ENCODE measurements around the gene DES.
A peak's percentile ranks its signal among the peaks of the same experiment; 100 is the strongest.

The DES gene

DNA sequence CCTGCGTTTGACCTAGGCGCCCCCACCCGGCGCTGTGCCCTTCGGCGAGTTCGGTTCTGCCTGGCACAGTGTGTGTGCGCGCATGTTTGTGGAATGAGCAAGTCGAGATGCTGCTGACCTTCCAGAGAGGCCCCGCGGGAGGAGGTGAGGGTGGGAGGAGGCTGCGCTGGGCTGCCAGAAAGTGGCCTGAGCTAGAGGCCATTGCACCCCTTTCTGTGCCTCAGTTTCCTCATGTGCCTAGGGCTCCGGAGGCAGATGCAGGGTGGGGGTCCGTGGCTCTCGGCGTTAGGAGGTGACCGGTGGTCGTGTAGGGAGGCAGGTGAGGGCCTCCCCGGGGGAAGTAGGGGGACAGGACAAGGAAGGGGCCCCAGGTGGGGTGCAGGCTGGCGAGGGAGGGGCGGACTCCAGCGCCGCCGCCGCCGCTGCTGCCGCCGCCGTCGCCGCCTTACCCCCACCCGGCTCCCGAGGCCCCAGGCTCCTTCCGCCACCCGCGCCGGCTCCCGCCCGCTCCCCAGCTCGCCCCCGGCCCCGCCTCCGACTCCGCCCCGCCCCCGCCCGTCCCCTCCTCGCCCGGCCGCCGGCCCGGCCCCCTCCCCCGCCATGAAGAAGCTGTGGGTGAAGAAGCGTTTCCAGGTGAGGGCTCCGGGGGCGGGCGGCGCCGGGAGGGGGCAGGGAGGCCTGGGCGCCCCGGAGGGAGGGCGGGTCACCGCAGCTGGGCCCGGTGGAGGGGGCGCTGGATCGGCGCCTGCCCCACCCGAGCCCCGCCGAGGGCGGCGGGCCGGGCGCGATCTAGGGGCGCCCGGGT lies 23.5 kb downstream of the DES start:
- peak; percentile 29 for DNase-seq

DNA sequence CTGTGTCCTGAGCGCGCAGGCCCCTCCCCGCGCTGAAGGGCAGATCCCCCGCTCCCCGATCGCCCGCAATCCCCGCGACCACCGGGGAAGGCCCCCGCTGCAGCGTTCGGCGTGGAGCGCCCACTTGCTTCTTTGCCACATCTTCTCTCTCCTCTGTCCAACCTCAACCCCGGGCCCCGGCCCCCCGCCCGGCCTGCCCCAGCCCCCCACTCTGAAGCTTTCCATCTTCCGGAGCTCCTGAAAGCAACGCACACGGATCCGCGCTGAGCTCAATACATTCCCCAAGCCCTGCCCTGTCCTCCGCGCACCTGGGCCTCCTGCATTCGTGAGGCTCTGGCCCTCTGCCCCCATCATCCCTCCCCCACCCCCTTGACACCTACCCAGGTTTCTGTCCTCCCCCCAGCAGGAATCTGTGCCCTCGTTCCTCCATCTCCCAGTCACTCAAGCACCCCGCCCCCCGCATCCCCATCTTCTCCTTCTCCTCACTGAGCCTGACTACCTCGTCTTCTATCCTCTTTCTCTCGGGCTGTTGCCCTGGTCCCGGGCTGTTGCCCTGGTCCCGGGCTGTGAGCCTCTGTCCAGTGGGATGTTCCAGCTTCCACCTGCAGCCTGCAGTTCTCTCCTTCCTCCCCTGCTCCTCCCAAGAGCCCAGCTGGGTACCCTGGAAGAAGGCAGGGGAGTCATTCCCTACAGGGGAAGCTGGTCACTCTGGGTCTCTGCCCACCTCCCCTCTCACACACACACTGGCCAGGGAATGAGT lies 24.3 kb downstream of the DES start:
- no peak for DNase-seq

DNA sequence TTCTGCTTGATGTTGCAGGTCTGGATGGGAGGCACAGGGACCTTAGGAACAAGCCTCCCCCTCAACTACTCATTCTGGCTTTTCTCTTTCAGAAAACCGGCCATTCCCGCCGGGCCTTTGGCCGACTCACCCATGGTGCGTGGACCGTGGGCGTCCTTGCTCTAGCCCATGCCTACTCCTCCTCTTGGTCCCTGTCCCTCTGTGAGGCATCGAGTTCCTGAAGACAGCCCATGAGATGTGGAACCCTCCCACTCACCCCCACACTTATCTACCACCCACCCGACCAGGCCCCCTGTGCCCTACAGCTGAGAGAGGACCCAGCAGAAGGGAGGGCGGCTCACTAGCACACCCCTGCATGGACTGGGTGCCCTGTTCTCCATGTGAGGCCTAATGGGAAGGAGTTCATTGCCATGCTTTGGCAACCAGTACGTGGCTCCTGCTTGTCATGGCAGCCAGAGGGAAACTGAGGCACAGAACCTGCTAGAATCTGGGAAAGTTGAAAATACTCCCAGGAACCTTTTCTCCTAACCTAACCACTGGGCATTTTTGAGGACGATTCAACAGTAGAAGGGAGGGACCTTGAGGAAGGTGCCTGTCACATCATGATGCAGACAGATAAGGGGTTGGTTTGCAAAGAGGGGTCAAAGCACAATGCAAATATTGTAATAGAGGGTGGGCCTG lies 25.0 kb downstream of the DES start:
- no peak for DNase-seq

DNA sequence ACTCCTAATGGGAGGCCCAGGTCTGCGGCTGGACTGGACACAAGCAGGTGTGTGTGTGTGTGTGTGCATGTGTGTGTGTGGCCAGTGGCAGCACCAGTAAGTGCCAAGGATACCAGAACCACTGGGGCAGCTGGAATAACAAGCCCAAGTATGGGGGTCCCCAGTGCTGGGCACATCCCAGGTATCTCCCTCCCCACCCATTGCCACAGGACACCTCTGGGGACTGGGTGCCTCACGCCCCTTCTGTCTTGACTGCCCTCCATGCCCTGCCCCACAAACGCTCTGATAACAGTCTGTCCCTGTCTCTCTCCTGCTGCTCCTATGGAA lies 25.5 kb downstream of the DES start:
- DNase-seq: no peak

DNA sequence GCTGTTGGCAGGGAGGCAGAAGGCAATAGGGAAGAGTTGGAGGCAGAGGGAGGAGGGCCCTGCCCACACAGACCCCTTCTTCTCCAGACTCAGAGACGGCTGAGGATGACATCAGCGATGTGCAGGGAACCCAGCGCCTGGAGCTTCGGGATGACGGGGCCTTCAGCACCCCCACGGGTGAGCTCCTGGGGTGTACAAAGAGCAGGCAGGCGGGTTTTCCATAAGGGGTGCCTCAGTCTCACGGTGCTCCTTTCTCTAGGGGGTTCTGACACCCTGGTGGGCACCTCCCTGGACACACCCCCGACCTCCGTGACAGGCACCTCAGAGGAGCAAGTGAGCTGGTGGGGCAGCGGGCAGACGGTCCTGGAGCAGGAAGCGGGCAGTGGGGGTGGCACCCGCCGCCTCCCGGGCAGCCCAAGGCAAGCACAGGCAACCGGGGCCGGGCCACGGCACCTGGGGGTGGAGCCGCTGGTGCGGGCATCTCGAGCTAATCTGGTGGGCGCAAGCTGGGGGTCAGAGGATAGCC lies 26.5 kb downstream of the DES start:
- DNase-seq: no peak

DNA sequence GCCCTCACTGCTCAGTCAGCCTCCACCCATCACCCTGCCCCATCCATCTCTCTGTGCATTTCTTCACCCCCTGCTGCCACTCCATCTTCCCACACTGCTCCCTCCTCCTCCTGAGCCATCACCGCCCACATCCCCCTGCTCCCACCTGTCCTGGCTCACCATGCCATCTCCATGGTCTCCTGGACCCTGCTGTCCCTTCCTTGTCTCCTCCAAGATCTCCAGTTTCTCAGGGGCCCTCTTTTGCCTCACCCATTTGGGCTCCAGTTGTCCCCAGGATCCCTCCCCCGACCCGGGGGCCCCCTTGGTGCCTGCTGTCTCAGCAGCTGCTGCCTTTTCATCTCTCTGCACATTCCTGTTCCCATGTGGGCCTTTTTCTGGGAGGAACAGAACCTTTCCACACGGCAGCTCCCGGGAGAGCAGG lies 27.1 kb downstream of the DES start:
- DNase-seq: no peak

DNA sequence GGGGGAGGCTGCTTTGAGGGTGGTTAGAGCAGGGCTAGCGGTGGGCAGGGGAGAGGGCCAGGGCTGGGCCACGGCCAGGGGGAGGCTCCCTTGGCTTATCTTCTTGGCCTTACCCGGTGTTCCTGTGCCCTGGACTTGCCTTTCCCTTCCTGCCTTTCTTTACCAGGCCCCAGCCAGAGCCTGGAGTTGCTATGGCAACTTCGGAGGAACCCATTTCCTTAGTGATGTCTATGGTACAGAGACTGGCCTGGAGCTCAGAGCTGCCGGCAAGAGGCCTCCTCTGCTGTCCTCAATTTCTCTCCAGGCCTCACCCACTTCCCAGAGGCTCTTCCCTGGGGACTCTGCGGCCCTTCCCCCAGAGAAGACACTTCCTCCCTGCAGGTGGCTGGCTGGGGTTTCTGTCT lies 27.9 kb downstream of the DES start:
- DNase-seq: no peak

DNA sequence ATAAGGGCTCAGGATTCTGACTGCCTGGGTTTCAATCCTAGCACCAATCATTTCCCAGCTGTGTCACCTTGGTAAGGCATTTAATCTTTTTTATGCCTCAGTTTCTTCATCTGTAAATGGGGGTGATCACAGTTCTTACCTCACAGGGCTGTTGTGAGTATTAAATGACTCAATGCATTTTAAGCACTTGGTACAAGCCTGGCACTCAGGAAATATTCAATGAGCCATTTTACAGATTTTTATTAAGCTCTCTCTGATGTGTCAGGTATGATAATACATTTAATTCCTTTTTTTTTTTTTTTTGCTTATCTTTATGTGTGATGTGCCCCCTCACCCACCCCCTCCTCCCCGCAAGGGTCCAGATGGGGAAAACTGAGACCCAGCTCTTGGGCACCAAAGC lies 28.5 kb downstream of the DES start:
- no peak for DNase-seq

DNA sequence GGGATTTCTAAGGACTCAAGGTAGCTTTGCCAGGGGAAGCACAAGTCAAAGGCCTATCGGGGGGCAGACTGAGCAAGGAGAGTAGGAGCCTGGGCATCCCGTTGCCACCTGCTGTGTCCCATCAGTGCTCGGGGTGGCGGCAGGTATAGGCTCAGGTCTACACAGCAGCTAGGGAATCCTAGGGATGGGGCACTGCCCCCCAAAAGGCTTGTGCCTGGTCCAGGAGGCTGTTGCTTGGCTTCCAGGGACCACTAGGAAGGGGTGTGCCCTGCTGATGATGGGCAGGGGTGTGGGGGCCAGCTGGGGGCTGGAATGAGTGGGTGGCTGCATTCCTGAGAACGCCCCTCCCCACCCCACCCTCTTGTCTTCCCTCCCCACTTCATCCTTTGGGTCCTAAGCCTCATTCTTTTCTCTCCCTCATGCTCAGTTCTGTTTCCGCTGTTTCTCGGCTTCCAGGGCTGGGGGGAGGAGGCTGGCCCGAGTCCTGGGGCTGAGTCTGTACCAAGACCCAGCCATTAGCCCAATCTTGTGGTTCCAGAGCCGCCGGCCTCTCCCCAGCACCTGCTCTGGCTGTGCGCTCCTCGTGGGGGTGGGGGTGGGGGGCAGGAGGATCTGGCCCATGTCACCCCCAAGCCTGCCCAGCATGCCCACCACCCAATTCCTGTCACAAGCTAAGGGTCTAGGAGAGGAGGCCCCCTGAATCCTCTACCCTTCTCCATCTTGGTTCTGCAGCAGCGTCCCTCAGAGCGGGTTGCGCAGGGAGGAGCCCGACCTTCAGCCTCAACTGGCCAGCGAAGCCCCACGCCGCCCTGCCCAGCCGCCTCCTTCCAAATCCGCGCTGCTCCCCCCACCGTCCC lies 29.3 kb downstream of the DES start:
- no peak for DNase-seq

DNA sequence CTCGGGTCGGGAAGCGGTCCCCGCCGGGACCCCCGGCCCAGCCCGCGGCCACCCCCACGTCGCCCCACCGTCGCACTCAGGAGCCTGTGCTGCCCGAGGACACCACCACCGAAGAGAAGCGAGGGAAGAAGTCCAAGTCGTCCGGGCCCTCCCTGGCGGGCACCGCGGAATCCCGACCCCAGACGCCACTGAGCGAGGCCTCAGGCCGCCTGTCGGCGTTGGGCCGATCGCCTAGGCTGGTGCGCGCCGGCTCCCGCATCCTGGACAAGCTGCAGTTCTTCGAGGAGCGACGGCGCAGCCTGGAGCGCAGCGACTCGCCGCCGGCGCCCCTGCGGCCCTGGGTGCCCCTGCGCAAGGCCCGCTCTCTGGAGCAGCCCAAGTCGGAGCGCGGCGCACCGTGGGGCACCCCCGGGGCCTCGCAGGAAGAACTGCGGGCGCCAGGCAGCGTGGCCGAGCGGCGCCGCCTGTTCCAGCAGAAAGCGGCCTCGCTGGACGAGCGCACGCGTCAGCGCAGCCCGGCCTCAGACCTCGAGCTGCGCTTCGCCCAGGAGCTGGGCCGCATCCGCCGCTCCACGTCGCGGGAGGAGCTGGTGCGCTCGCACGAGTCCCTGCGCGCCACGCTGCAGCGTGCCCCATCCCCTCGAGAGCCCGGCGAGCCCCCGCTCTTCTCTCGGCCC lies 30.1 kb downstream of the DES start:
- no peak for DNase-seq

DNA sequence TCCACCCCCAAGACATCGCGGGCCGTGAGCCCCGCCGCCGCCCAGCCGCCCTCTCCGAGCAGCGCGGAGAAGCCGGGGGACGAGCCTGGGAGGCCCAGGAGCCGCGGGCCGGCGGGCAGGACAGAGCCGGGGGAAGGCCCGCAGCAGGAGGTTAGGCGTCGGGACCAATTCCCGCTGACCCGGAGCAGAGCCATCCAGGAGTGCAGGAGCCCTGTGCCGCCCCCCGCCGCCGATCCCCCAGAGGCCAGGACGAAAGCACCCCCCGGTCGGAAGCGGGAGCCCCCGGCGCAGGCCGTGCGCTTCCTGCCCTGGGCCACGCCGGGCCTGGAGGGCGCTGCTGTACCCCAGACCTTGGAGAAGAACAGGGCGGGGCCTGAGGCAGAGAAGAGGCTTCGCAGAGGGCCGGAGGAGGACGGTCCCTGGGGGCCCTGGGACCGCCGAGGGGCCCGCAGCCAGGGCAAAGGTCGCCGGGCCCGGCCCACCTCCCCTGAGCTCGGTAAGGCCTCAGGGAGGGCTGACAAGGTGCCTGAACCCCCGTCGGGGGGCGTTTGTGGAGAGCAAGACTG lies 30.7 kb downstream of the DES start:
- DNase-seq: no peak

DNA sequence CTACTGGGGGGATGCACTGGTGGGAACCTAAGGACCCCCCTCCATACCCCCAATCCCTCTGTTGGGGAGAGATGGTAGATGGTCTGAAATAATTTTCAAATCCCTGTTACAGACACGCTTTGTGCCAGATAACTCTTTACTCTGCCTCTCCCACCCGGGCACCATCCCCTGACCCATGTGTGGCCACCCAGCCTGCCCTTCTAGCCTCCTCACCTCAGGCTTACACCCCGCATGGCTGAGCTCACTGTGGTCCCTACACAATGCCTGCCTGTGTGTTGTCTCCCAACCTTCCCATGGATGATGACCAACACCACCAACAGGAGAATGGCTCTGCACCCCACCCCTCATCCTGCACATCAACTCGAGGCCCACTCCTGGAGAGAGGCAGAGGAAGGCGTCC lies 31.4 kb downstream of the DES start:
- DNase-seq: no peak

DNA sequence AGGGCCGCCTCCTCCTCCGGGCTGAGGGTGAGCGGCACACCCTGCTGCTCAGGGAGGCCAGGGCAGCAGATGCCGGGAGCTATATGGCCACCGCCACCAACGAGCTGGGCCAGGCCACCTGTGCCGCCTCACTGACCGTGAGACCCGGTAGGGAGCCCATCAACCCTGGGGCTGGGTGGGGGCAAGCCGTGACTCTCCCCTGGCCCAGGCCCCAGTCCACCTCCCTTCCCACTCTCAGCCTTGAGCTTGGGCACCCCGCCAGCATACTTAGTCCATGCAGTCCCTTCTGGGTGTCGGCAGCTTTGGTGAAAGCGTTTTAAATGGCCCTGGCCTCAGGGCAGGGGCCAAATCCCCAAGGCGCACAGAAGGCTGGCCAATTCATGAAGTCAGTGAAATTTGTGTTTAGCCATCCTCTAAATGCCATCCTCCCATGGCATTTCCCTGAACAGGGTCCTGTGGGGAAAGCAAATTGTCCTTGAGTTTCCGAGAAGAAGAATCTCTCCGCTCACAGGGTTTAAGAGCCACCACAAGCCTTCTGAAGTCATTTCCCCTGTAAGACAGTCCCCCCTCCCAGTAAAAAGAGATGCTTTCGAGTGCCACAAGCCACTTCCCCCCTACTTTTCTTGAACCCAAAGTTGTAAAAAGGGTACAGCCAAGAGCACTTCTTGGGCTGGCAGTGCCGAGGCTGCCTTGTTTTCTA lies 33.6 kb downstream of the DES start:
- DNase-seq: no peak

DNA sequence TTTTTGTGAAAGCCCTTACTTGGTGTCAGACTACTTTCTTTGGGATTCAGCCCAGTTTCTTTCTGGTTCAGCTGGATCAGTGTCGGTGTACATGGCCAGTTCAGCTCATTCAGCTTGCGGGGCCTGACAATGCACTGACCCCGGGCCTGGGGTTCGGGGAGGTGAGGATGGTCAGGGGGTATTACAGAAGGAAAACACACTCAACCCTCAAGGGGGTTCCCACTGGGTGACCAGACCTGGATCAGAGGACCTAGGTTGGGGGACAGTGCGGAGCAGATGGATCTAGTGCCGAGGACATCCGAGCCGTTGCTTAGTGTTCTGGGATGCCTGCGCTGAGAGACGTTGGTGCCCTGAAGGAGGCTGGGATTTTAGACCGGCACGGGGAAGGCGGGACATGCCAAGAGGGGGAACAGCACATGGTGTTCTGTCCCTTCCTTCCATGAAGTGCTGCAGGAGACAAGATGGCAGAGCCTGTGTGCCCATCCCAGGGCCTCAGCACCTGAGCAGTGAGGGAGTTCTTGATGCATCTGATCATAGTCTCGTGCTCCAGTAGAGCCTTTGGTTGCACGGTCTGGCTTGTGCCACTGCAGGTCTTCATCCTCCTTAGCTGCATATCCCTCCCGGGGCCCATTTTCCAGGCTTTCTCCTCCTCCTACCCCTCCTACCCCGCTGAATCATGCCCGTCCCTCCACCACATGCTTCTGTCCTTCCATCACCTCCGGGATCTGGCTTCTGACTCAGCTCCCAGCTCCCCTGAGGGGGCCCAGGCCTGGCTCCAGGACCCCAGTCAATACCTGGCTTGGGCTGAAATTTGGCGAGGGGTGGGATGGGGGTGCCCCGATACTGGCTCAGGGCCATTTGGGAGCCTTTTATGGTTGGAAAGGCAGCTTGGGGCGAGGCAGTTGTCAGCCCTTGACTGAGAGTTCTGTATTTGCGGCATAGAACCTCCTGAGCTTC lies 34.5 kb downstream of the DES start:
- DNase-seq: no peak

DNA sequence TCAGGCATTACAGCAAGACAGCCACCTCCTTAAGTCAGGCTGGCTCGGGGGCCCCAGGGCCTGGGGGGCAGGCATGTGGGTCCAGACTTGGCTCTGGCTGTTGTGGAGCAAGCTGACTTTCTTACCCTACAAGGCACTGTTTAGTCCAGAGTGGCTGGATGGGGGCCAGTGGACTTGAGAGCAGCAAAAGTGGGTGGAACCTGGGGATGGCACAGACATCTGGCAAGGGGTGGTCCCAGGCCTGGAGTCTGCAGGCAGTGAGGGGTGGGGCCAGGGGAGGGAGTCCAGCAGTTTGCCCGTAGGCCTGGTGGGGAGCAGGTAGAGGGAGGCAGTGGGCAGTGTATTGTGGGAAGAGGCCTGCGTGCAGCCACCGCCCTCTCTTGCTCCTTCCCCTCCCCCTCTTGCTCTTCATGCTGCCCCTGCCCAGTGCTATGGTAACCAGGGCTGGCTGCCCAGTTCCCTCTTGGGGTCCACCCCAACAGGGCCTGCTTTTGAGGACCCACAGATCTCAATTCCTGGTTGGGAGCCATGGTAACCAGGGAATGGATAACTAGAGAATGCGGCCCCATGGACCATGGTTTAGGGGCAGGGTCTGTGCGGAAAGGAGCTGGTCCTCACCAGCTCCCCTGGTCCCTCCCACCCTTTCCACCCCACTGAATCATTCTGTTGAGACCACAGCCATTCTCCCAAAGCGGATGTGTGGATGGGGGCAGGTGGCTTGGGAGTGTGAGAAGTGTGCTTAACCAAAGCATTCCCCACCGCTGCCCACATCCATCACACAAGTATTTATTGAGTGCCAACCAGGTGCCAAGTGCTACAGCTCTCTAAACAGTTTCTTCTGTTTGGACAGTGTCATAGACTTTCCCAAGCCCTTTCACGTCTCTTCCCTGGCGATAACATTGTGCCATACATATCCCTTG lies 35.8 kb downstream of the DES start:
- no peak for DNase-seq

DNA sequence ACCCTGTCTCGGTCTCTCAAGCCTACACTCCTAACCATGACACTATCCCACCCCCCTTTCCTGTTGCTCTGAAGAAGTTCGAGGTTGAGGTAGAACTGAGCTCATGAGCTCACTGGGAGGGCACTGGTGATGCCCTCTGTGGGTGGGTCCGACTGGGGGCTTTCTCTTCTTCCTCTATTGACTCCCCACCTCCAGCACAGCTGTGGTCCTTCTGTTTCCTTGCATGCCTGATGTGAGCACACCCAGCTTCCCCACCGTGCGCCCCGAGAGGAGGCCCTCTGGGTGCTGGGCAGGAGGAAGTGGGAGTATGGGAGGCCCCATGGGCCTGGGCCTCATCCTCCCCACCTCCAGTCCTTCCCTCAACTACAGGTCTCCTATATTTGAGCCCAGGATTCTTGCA lies 37.4 kb downstream of the DES start:
- no peak for DNase-seq

DNA sequence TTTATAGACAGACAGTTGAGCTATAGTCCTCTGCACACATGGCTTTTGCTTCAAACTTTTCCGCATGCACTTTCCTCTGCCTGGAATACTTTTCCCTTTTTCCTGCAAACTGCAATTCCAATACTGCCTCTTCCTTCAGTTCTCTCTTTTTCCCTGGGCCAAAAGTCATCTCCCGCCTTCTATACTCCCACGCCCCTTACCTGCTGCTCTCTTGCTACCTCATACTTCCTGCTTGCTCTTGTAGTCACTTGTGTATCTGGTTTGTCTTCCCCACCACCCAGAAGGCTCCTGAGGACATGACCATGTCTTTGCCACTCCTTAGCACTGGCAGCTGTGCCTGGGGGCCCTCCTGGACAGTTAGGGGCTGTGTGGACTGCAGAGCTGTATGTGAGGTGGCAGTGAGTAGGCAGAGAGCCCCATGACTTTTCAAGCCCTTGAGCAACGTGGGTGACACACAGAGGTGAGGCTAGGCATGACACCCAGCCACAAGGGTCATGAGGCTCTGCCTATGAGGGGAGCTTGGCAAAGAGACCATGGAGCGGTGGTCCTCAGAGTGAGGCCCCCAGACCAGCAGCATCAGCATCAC lies 39.7 kb downstream of the DES start:
- DNase-seq: peak; percentile 34

DNA sequence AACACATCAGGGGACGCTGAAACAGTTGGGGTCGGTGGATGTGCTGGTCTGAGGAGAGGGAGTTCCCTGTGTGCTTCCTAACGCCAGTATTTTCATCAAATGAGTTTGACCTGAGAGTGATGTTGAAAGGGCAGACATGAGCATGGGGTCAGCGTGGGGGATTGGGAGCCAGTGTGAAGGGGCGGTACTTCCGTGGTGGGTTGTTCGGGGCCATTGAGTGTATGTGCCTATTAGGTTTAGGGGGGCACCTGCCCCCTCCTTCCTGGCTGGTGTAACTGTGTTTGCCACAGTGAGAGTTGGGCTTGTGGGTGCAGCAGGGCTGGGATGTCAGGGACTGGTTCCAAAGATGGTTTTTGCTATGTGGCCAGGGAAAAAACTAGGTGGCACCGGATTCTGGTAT lies 40.8 kb downstream of the DES start:
- no peak for DNase-seq
